ENCODE results near the gene SLC43A1.
A peak's percentile ranks its signal among the peaks of the same experiment; 100 is the strongest.

DNA sequence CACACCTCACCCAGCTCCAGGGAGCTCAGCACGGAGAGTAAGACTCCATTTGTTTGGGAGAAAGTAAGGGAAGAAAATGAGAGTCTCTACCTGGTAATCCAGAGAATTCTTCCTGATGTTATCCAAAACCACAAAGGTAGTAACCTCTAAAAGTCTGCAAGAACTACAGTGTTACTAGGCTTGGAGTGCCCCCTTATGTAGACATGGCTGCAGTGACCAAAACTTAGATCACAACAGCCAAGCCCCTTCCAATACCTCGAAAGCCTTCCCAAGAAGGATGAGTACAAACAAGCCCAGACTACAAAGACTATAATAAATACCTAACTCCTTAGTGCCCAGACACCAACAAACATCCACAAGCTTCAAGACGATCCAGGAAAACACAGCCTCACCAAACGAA, 47.1 kb upstream of the SLC43A1 start:
- TF ChIP-seq, protein P1, sequence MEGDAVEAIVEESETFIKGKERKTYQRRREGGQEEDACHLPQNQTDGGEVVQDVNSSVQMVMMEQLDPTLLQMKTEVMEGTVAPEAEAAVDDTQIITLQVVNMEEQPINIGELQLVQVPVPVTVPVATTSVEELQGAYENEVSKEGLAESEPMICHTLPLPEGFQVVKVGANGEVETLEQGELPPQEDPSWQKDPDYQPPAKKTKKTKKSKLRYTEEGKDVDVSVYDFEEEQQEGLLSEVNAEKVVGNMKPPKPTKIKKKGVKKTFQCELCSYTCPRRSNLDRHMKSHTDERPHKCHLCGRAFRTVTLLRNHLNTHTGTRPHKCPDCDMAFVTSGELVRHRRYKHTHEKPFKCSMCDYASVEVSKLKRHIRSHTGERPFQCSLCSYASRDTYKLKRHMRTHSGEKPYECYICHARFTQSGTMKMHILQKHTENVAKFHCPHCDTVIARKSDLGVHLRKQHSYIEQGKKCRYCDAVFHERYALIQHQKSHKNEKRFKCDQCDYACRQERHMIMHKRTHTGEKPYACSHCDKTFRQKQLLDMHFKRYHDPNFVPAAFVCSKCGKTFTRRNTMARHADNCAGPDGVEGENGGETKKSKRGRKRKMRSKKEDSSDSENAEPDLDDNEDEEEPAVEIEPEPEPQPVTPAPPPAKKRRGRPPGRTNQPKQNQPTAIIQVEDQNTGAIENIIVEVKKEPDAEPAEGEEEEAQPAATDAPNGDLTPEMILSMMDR (conservative IDR thresholded peaks at IDR 0.05; ENCODE audit: low read depth in 2 of 2): peak; percentile 48 to 78
- TF ChIP-seq EZH2phosphoT487 (IDR thresholded peaks at IDR 0.05; ENCODE audit: unreplicated experiment) (no peak), POLR2AphosphoS5 (IDR thresholded peaks at IDR 0.05; ENCODE audit: low read depth) (no peak), EZH2 (IDR thresholded peaks at IDR 0.05; ENCODE audit: low read depth, unreplicated experiment) (no peak), CREB1 (CRISPR knock-in tag; IDR thresholded peaks at IDR 0.05; ENCODE audit: low read depth) (no peak)
- TF ChIP-seq, protein P2, sequence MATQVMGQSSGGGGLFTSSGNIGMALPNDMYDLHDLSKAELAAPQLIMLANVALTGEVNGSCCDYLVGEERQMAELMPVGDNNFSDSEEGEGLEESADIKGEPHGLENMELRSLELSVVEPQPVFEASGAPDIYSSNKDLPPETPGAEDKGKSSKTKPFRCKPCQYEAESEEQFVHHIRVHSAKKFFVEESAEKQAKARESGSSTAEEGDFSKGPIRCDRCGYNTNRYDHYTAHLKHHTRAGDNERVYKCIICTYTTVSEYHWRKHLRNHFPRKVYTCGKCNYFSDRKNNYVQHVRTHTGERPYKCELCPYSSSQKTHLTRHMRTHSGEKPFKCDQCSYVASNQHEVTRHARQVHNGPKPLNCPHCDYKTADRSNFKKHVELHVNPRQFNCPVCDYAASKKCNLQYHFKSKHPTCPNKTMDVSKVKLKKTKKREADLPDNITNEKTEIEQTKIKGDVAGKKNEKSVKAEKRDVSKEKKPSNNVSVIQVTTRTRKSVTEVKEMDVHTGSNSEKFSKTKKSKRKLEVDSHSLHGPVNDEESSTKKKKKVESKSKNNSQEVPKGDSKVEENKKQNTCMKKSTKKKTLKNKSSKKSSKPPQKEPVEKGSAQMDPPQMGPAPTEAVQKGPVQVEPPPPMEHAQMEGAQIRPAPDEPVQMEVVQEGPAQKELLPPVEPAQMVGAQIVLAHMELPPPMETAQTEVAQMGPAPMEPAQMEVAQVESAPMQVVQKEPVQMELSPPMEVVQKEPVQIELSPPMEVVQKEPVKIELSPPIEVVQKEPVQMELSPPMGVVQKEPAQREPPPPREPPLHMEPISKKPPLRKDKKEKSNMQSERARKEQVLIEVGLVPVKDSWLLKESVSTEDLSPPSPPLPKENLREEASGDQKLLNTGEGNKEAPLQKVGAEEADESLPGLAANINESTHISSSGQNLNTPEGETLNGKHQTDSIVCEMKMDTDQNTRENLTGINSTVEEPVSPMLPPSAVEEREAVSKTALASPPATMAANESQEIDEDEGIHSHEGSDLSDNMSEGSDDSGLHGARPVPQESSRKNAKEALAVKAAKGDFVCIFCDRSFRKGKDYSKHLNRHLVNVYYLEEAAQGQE (IDR thresholded peaks at IDR 0.05; ENCODE audit: unreplicated experiment): no peak
- TF ChIP-seq, protein P3, sequence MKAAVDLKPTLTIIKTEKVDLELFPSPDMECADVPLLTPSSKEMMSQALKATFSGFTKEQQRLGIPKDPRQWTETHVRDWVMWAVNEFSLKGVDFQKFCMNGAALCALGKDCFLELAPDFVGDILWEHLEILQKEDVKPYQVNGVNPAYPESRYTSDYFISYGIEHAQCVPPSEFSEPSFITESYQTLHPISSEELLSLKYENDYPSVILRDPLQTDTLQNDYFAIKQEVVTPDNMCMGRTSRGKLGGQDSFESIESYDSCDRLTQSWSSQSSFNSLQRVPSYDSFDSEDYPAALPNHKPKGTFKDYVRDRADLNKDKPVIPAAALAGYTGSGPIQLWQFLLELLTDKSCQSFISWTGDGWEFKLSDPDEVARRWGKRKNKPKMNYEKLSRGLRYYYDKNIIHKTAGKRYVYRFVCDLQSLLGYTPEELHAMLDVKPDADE (IDR thresholded peaks at IDR 0.05): no peak
